Smooth muscle cell (in vitro differentiated cells): ENCODE measurements around the gene UFD1. TPM values are rescaled to one million over a fixed set of nuclear protein-coding genes. Genes with fewer than 3 reads are reported as not detected.

Source experiments
- DNase-seq: peaks from one replicate; lab custom pipeline; 2025; ENCODE audit not compliant: unreplicated experiment; lab: John Stamatoyannopoulos, UW
- H2AFZ ChIP-seq: fragments of 200-600 bp; sonication (generic); 2 replicates; pipeline ENCODE4 v1.6.0; 2016; ENCODE audit warnings: antibody characterized with exemption, low read depth, mild to moderate bottlenecking
- H3F3A ChIP-seq: fragments of 200-600 bp; sonication (generic); 2 replicates; pipeline ENCODE4 v1.6.0; 2017; ENCODE audit warnings: antibody characterized with exemption, low read depth
- H3K27ac ChIP-seq: fragments of 200-600 bp; sonication (generic); 2 replicates; pipeline ENCODE4 v1.5.1; 2016; ENCODE audit warnings: low read depth, mild to moderate bottlenecking
- H3K27me3 ChIP-seq: fragments of 200-600 bp; sonication (generic); 2 replicates; pipeline ENCODE4 v1.6.1; 2016; ENCODE audit warnings: low read depth, mild to moderate bottlenecking
- H3K36me3 ChIP-seq: fragments of 200-600 bp; sonication (generic); 2 replicates; pipeline ENCODE4 v1.5.1; 2016; ENCODE audit warnings: low read depth
- H3K4me1 ChIP-seq: fragments of 200-600 bp; sonication (generic); 2 replicates; pipeline ENCODE4 v1.5.1; 2016; ENCODE audit warnings: low read depth
- H3K4me2 ChIP-seq: fragments of 200-600 bp; sonication (generic); 2 replicates; pipeline ENCODE4 v1.6.0; 2016; ENCODE audit warnings: mild to moderate bottlenecking
- H3K4me3 ChIP-seq: fragments of 200-600 bp; sonication (generic); 2 replicates; pipeline ENCODE4 v1.5.1; 2016; ENCODE audit warnings: mild to moderate bottlenecking
- H3K79me2 ChIP-seq: fragments of 200-600 bp; sonication (generic); 2 replicates; pipeline ENCODE4 v1.6.0; 2016; ENCODE audit warnings: low read depth, mild to moderate bottlenecking
- H3K9ac ChIP-seq: fragments of 200-600 bp; sonication (generic); 2 replicates; pipeline ENCODE4 v1.6.0; 2016; ENCODE audit warnings: low read depth
- H3K9me3 ChIP-seq: fragments of 200-600 bp; sonication (generic); replicated peaks from 2 replicates; pipeline ENCODE4 v1.5.1; 2016; ENCODE audit warnings: low read depth
- H4K20me1 ChIP-seq: fragments of 200-600 bp; sonication (generic); 2 replicates; pipeline ENCODE4 v1.6.0; 2016; ENCODE audit warnings: low read depth
- CTCF ChIP-seq: fragments of 200-600 bp; sonication (generic); IDR thresholded peaks from 2 replicates; pipeline ENCODE4 v1.5.1; 2017; ENCODE audit warnings: borderline replicate concordance, mild to moderate bottlenecking, antibody characterized with exemption; ENCODE audit not compliant: insufficient read depth, poor library complexity, severe bottlenecking
- WGBS: methylation state at CpG from one replicate; pipeline ENCODE4 v1.1.7; 2016; ENCODE audit warnings: low lambda C conversion rate; 5-methylcytosine and 5-hydroxymethylcytosine counted together
- polyA plus RNA-seq: library from polyadenylated mRNA; unstranded; fragments of >200 nt; fragmentation: Nextera tagmentation; extraction: Ambion mirVana; gene quantifications from 2 replicates; pipeline ENCODE4 v1.2.1, GENCODE V29; 2016
- total RNA-seq: library from RNA; depleted of rRNA; stranded (reverse); fragments of >200 nt; gene quantifications from 2 replicates; pipeline ENCODE4 v1.2.3, GENCODE V29; 2014

UFD1 gene
- total and polyA plus RNA-seq, 2 experiments from 2014 or later: 48.1 to 111 TPM

DNA sequence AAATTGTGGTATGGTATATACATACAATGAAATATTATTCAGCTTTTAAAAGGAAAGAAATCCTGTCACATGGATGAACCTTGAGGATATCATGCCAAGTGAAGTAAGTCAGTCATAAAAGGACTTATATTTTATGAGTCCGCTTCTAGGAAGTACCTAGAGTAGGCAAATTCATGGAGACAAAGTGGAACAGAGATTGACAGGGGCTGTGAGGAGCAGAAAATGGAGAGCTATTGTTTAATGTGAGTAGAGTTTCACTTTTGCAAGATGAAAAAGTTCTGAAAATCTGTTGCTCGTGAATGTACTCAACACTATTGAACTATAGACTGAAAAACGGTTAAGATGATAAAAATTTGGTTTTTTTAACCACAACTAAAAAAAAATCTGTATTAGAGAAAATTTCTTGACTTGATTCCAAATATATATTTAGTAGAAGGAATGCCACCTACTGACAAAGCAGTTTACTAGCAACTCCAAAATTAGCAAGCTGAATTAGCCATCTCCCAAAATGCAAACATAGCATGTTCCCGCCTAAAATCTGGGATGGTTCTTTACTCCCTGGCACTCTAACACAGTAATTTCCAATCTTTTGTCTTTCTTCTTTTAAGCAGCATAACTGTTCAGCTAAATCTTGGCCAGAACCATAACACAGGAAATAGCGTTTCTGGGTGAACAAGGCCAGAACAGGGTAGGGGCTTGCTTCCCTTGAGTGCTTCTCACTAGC is 1.5 kb downstream of the UFD1 start:
- peaks cover 52% of the 10 kb centered on the region for H3K79me2 ChIP-seq
- 76% methylated on average over 5 of the region's 5 CpGs for WGBS
- H3K27me3 ChIP-seq: no peaks in the 10 kb centered on the region
- peaks cover 51% of the 10 kb centered on the region for H4K20me1 ChIP-seq
- H2AFZ ChIP-seq: no peak overlapping the region
- H3K36me3 ChIP-seq: no peaks in the 10 kb centered on the region
- H3K4me3 ChIP-seq: peak overlapping the region; percentile 91
- H3K4me1 ChIP-seq: peaks cover 18% of the 10 kb centered on the region
- no peak overlapping the region for H3K27ac ChIP-seq
- no peak for DNase-seq
- peak overlapping the region; percentile 87 for H3K4me2 ChIP-seq
- TF ChIP-seq CTCF: no peak
- H3K9ac ChIP-seq: peak overlapping the region; percentile 100
- no peaks in the 10 kb centered on the region for H3K9me3 ChIP-seq
- no peaks in the 10 kb centered on the region for H3F3A ChIP-seq

- H3K27me3 ChIP-seq: no peaks in the 10 kb centered on the region
- H3K27ac ChIP-seq: no peak overlapping the region
- no peak for TF ChIP-seq CTCF
- H3F3A ChIP-seq: no peaks in the 10 kb centered on the region
- no peak for DNase-seq
- H3K79me2 ChIP-seq: peaks cover 52% of the 10 kb centered on the region
- peaks cover 18% of the 10 kb centered on the region for H3K4me1 ChIP-seq
- no peak overlapping the region for H2AFZ ChIP-seq
- H3K9me3 ChIP-seq: no peaks in the 10 kb centered on the region
- H4K20me1 ChIP-seq: peaks cover 58% of the 10 kb centered on the region
- WGBS: 90% methylated on average over 3 of the region's 3 CpGs
- H3K9ac ChIP-seq: no peak overlapping the region
- no peak overlapping the region for H3K4me2 ChIP-seq
- no peaks in the 10 kb centered on the region for H3K36me3 ChIP-seq
- no peak overlapping the region for H3K4me3 ChIP-seq
Observed at GRCh38 chr22:19476023-19476422, 3.0 kb downstream of the UFD1 start.

GRCh38 chr22:19473578-19473977 is 5.4 kb downstream of the UFD1 start:
- Histone ChIP-seq H3K79me2 (peaks cover 44% of the 10 kb centered on the region), H3K4me1 (peaks cover 10% of the 10 kb centered on the region), H3K36me3 (no peaks in the 10 kb centered on the region), H3K27ac (no peak overlapping the region), H3K9me3 (no peaks in the 10 kb centered on the region), H3K27me3 (no peaks in the 10 kb centered on the region), H3K9ac (no peak overlapping the region), H3F3A (no peaks in the 10 kb centered on the region), H4K20me1 (peaks cover 76% of the 10 kb centered on the region), H3K4me3 (no peak overlapping the region), H2AFZ (no peak overlapping the region), H3K4me2 (no peak overlapping the region)
- no peak for TF ChIP-seq CTCF
- WGBS: 65% methylated on average over 3 of the region's 3 CpGs
- no peak for DNase-seq

DNA sequence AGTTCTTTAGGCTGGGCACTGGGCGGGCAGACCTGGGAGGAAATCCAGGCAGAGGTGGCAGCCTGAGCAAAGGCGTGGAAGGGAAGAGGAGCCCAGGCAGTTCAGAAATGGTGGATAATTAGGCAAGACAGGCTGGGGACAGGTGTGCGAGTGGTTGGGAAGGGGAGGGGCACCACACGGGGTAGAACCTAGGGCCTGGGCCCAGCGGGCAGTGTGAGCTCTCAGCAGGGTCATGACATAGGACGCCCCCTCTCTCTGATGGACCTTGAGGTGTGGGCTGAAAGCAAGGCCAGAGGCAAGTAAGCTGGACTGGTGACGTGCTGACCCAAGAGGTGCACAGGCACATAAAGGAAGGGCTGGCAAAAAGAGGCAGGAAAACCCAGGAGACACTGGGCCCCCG is 6.8 kb downstream of the UFD1 start:
- Histone ChIP-seq H3K4me2 (no peak overlapping the region), H2AFZ (no peak overlapping the region), H3K36me3 (no peaks in the 10 kb centered on the region), H3K9me3 (no peaks in the 10 kb centered on the region), H3K27me3 (no peaks in the 10 kb centered on the region), H3K79me2 (peaks cover 30% of the 10 kb centered on the region), H3F3A (no peaks in the 10 kb centered on the region), H3K9ac (no peak overlapping the region), H3K27ac (no peak overlapping the region), H3K4me1 (no peaks in the 10 kb centered on the region), H3K4me3 (no peak overlapping the region), H4K20me1 (peaks cover 65% of the 10 kb centered on the region)
- WGBS: 96% methylated on average over 8 of the region's 8 CpGs
- TF ChIP-seq CTCF: no peak
- no peak for DNase-seq
